Ovary (tissue), 9 donors: ENCODE data around the gene TTC38. TPM values are rescaled to one million over a fixed set of nuclear protein-coding genes. Genes with fewer than 3 reads are reported as not detected.

Source experiments
- DNase-seq, 5 donors: peaks; one replicate each; pipeline ENCODE4 v3.0.0-alpha.2; 2019 to 2020
- H3K27ac ChIP-seq, 2 donors: fragments of 200-600 bp; one replicate each; pipeline versions ENCODE4 v1.5.1 to v1.8.0; 2019 to 2022
- H3K27me3 ChIP-seq: fragments of 200-600 bp; one replicate; pipeline ENCODE4 v1.8.0; 2022
- H3K36me3 ChIP-seq: fragments of 200-600 bp; sonication (generic); one replicate; pipeline ENCODE4 v1.5.1; 2019
- H3K4me1 ChIP-seq: one replicate; pipeline ENCODE4 v1.8.1; 2013; ENCODE audit warnings: mild to moderate bottlenecking, moderate library complexity; ENCODE audit not compliant: insufficient read depth
- H3K4me3 ChIP-seq: fragments of 200-600 bp; sonication (generic); one replicate; pipeline ENCODE4 v1.5.1; 2017
- H3K9me3 ChIP-seq, 2 donors: fragments of 200-600 bp in 1 of 2; sonication (generic) in 1 of 2; one replicate each; pipeline versions ENCODE4 v1.5.1 to v1.8.1; 2013 to 2019; ENCODE audit warnings: mild to moderate bottlenecking in 1 of 2, moderate library complexity in 1 of 2
- CTCF ChIP-seq, 3 donors: fragments of 450-650 bp in 2 of 3; fragments of 200-600 bp in 1 of 3; IDR thresholded peaks; one replicate each; pipeline versions ENCODE4 v1.5.1 to v1.8.0; 2016 to 2022; ENCODE audit warnings: antibody characterized with exemption in 3 of 3, mild to moderate bottlenecking in 1 of 3
- EP300 ChIP-seq: sonication (generic); formaldehyde crosslinking; IDR thresholded peaks from one replicate; pipeline ENCODE4 v1.6.1; 2017; ENCODE audit warnings: antibody characterized with exemption
- POLR2A ChIP-seq: fragments of 450-650 bp; IDR thresholded peaks from one replicate; pipeline ENCODE4 v1.6.1; 2017; ENCODE audit warnings: antibody characterized with exemption, mild to moderate bottlenecking, moderate library complexity
- WGBS, 3 donors: extraction: QIAGEN DNeasy Blood & Tissue Kit in 1 of 3; methylation state at CpG; one replicate each; pipeline versions ENCODE4 v1.1.5 to v1.1.7; 2013 to 2017; 5-methylcytosine and 5-hydroxymethylcytosine counted together
- intact Hi-C, 4 donors: fragments of 100-400 bp; cut with DNase I; formaldehyde crosslinking; loops; one replicate each; pipeline versions ENCODE4 v1.11.0 to v1.15.1; 2022 to 2023
- polyA plus RNA-seq, 2 donors: library from polyadenylated mRNA; stranded (reverse); fragments of 200-250 nt in 1 of 2; fragments of 350-450 nt in 1 of 2; fragmentation: Illumina TruSeq in 1 of 2; extraction: RNeasy Lipid Tissue Mini Kit (QIAGEN cat#74804) in 1 of 2; gene quantifications; one replicate each; pipeline ENCODE4 v1.2.3, GENCODE V29; 2013 to 2014
- total RNA-seq, 7 donors: library from RNA; depleted of rRNA in 2 of 7; stranded (reverse); fragments of >200 nt in 2 of 7; fragmentation: NEBNext Ultra II Directional in 3 of 7; extraction: Animal tissue kit (Norgen Biotek cat#: 25700) in 3 of 7; gene quantifications; one replicate each; pipeline versions ENCODE4 v1.1.0 to v1.2.4, GENCODE V29; 2016 to 2023
- donor health status: DM: no; HTN: no; CAD: no; lungs with moderate emphysema.
- donor health status: DM: no; HTN: no; CAD: no.
- donor health status: Bipolar disorder and iron deficiency.
- donor health status: DM: yes; HTN: yes; CAD: no.
- donor health status: DM: no; HTN: no; CAD: no.
- donor health status: DM: yes; HTN: yes; CAD: no.

Gene TTC38
- total and polyA plus RNA-seq, 9 donors: 27.3 to 58.3 (median 42.3) TPM

GRCh38 chr22:46247443-46247975, 20.3 kb upstream of the TTC38 start:
- no peaks in the 10 kb centered on the region for H3K36me3 ChIP-seq
- H3K27me3 ChIP-seq: no peaks in the 10 kb centered on the region
- H3K27ac ChIP-seq: no peak overlapping the region
- no peaks in the 10 kb centered on the region for H3K9me3 ChIP-seq
- WGBS, 3 donors: 81 to 91% (median 83%) methylated on average over 2 of the region's 2 CpGs
- no peak overlapping the region for H3K4me3 ChIP-seq
- intact Hi-C loops: no loop called here
- H3K4me1 ChIP-seq: peaks cover 15% of the 10 kb centered on the region
- no peak for TF ChIP-seq EP300
- TF ChIP-seq POLR2A: no peak
- TF ChIP-seq CTCF (IDR thresholded peaks at IDR 0.05): no peak
- DNase-seq: no peak

DNA sequence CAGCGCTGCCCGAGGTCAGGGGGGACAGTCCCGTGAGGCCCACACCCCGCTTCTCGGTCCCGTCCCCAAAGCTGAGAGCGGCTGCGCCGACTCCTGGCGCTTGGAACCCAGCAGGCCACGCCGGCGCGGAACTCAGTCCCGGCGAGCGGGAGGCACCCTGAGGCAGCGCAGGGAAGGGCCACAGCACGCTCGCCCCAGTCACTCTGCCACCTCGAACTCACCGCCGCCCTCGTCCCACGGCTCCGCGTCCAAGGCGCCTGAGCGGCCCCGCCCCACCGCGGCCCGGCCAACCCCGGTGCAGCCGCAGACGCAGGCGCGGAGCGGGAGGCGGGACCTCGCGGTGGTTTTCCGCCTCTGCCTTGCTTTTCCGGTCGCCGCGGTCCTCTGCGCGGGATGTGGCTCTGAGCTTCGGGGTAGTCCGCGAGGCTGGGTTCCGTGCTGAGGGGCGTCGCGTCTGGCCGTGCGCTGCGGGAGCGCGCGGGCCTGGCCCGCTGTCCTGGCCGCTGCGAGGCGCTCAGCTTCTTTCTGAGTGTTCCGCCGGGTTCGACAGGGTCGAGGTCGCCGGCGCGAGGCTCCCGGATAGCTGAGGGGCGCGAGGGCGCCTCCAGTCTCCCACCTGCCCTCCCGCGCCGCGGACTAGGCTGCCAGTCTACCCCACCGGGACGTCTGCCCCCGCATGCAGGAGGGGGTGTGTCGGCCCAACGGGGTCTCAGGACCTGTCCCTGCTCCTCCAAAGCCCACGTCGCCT, 17.6 kb upstream of the TTC38 start, which contains the start of gene CDPF1:
Gene CDPF1 (minus strand): TSS at position 259 of the 748 bp plus-strand sequence. CDS start 2,009 bp downstream, outside the sequence.
- H3K9me3 ChIP-seq: no peaks in the 10 kb centered on the region
- no peaks in the 10 kb centered on the region for H3K27me3 ChIP-seq
- H3K36me3 ChIP-seq: no peaks in the 10 kb centered on the region
- peak within 1 kb of the TSS in 1 of 2 donors; percentile 64 for H3K27ac ChIP-seq
- WGBS, 3 donors: 0 to 1% (median 0%) methylated on average over 56 to 89 of the region's 89 CpGs
- DNase-seq: peak; percentile 86 to 90 (median 87)
- H3K4me1 ChIP-seq: peaks cover 10% of the 10 kb centered on the region
- H3K4me3 ChIP-seq: peak within 1 kb of the TSS; percentile 69
- intact Hi-C loops: no loop called here
- TF ChIP-seq POLR2A (peak; percentile 64), CTCF (IDR thresholded peaks at IDR 0.05) (no peak)

- H3K9me3 ChIP-seq: no peaks in the 10 kb centered on the region
- H3K36me3 ChIP-seq: no peaks in the 10 kb centered on the region
- 7 to 11% (median 8%) methylated on average over 20 to 25 of the region's 25 CpGs for WGBS, 3 donors
- DNase-seq: no peak
- no peaks in the 10 kb centered on the region for H3K27me3 ChIP-seq
- intact Hi-C loops: no loop called here
- H3K27ac ChIP-seq: peak overlapping the region in 1 of 2 donors; percentile 64
- TF ChIP-seq POLR2A (no peak), EP300 (no peak), CTCF (IDR thresholded peaks at IDR 0.05) (no peak)
- H3K4me1 ChIP-seq: peaks cover 6% of the 10 kb centered on the region
- H3K4me3 ChIP-seq: peak overlapping the region; percentile 69
Observed at GRCh38 chr22:46250783-46251125, 17.1 kb upstream of the TTC38 start.

DNA sequence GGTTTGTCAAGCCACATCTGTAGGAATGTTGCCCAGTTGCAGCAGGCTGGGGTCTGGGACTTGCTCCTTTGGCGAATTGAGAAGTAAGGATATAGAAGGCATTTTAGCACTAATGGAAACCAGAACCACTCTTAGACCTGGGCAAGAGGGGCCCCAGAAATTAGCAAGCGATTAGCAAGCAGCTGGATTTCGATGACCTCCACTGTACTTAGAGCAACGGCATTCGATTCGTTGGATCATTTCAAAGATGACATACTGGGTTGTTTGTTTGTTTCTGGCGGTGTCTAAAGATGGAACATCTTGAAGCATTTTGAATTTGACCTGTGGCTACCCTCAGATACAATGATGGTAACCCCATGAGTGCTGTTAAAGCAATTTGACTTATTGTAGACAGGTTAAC, 16.5 kb upstream of the TTC38 start:
- intact Hi-C loops: no loop called here
- TF ChIP-seq POLR2A (no peak), EP300 (no peak), CTCF (IDR thresholded peaks at IDR 0.05) (no peak)
- DNase-seq: no peak
- no peaks in the 10 kb centered on the region for H3K27me3 ChIP-seq
- no peaks in the 10 kb centered on the region for H3K36me3 ChIP-seq
- no peaks in the 10 kb centered on the region for H3K9me3 ChIP-seq
- peak overlapping the region; percentile 69 for H3K4me3 ChIP-seq
- 84 to 87% (median 85%) methylated on average over 7 of the region's 7 CpGs for WGBS, 3 donors
- peaks cover 6% of the 10 kb centered on the region for H3K4me1 ChIP-seq
- no peak overlapping the region for H3K27ac ChIP-seq
